OCI-LY1 (cell line): ENCODE data around the gene CAD.
"Not testable (repeated sequence)": the region's sequence is repeated elsewhere in the genome, so short reads cannot be mapped to it uniquely, and the experiment has no call there.

Source experiments
- EZH2 ChIP-seq: fragments of 200-600 bp; sonication (generic), shearing (Covaris generic); IDR thresholded peaks from 2 replicates; pipeline ENCODE4 v1.8.0; 2017; ENCODE audit warnings: borderline replicate concordance, mixed run types, mild to moderate bottlenecking, antibody characterized with exemption, low read length, moderate library complexity, mixed read lengths
- TF ChIP-seq, protein P1 (sequence below): fragments of 200-600 bp; sonication (generic), shearing (Covaris generic); IDR thresholded peaks from 2 replicates; pipeline ENCODE4 v1.5.1; 2017; ENCODE audit warnings: mild to moderate bottlenecking, antibody characterized with exemption, low read length, moderate library complexity, mixed read lengths

DNA sequence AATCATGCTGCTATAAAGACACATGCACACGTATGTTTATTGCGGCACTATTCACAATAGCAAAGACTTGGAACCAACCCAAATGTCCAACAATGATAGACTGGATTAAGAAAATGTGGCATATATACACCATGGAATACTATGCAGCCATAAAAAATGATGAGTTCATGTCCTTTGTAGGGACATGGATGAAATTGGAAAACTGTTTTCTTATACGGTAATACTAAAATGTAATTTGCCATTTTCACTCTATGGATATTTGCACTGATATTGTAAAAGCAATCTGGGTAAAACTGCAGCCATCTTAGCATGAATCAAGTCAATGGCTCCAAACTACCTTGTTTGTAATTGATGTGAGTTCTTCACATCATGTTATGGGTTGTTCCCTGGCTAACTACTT lies 21.4 kb upstream of the CAD start:
- TF ChIP-seq, protein P1, sequence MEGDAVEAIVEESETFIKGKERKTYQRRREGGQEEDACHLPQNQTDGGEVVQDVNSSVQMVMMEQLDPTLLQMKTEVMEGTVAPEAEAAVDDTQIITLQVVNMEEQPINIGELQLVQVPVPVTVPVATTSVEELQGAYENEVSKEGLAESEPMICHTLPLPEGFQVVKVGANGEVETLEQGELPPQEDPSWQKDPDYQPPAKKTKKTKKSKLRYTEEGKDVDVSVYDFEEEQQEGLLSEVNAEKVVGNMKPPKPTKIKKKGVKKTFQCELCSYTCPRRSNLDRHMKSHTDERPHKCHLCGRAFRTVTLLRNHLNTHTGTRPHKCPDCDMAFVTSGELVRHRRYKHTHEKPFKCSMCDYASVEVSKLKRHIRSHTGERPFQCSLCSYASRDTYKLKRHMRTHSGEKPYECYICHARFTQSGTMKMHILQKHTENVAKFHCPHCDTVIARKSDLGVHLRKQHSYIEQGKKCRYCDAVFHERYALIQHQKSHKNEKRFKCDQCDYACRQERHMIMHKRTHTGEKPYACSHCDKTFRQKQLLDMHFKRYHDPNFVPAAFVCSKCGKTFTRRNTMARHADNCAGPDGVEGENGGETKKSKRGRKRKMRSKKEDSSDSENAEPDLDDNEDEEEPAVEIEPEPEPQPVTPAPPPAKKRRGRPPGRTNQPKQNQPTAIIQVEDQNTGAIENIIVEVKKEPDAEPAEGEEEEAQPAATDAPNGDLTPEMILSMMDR = not testable (repeated sequence)
- not testable (repeated sequence) for TF ChIP-seq EZH2
